Thyroid gland (tissue), 4 donors: ENCODE data around the gene IL20RB. TPM values are rescaled to one million over a fixed set of nuclear protein-coding genes. Genes with fewer than 3 reads are reported as not detected.
A peak's percentile ranks its signal among the peaks of the same experiment; 100 is the strongest.
"Not testable (repeated sequence)": the region's sequence is repeated elsewhere in the genome, so short reads cannot be mapped to it uniquely, and the experiment has no call there.

Experiments
- DNase-seq, 2 donors: peaks; one replicate each; pipeline ENCODE4 v3.0.0-alpha.2; 2019
- H3K27ac ChIP-seq, 3 donors: fragments of 200-600 bp; sonication (generic); 1 replicate in 2 of 3; 2 replicates in 1 of 3; pipeline ENCODE4 v1.5.1; 2016 to 2019; ENCODE audit warnings: mild to moderate bottlenecking in 1 of 3, moderate library complexity in 1 of 3
- H3K27me3 ChIP-seq: fragments of 200-600 bp; sonication (generic); one replicate; pipeline ENCODE4 v1.5.1; 2019
- H3K36me3 ChIP-seq, 2 donors: fragments of 200-600 bp; sonication (generic); one replicate each; pipeline ENCODE4 v1.5.1; 2016 to 2019
- H3K4me1 ChIP-seq, 2 donors: fragments of 200-600 bp; sonication (generic); one replicate each; pipeline ENCODE4 v1.5.1; 2017 to 2019
- H3K4me3 ChIP-seq, 3 donors: fragments of 200-600 bp; sonication (generic); replicated peaks in 1 of 3; 1 replicate in 2 of 3; 2 replicates in 1 of 3; pipeline ENCODE4 v1.5.1; 2016; ENCODE audit warnings: mild to moderate bottlenecking in 1 of 3
- H3K9me3 ChIP-seq: fragments of 200-600 bp; sonication (generic); one replicate; pipeline ENCODE4 v1.5.1; 2017
- CTCF ChIP-seq, 6 experiments: fragments of 200-600 bp in 3 of 6; fragments of 450-650 bp in 3 of 6; sonication (generic) in 3 of 6; IDR thresholded peaks; one replicate each; pipeline ENCODE4 v1.5.1; 2016 to 2019; ENCODE audit warnings: antibody characterized with exemption in 6 of 6, mild to moderate bottlenecking in 2 of 6, inconsistent platforms in 1 of 6, moderate library complexity in 1 of 6
- POLR2A ChIP-seq, 2 donors: fragments of 450-650 bp; IDR thresholded peaks; one replicate each; pipeline ENCODE4 v1.6.1; 2017; ENCODE audit warnings: antibody characterized with exemption in 2 of 2, mild to moderate bottlenecking in 2 of 2, moderate library complexity in 1 of 2
- WGBS, 2 donors: methylation state at CpG; one replicate each; pipeline ENCODE4 v1.1.5; 2017; 5-methylcytosine and 5-hydroxymethylcytosine counted together
- intact Hi-C: fragments of 100-400 bp; cut with DNase I; formaldehyde crosslinking; loops from one replicate; pipeline ENCODE4 v1.15.1; 2023
- total RNA-seq, 4 donors: library from RNA; depleted of rRNA; stranded (reverse); fragments of >200 nt; gene quantifications; one replicate each; pipeline ENCODE4 v1.2.3, GENCODE V29; 2016

Gene IL20RB
- total RNA-seq, 4 donors from 2014 or later, result 0.33 to 1.6 (median 1.6) TPM; not detected in 1

- TF ChIP-seq CTCF (IDR thresholded peaks at IDR 0.05), result no peak
- TF ChIP-seq POLR2A (IDR thresholded peaks at IDR 0.05), result no peak
- no peak overlapping the region for H3K27ac ChIP-seq
- intact Hi-C loops, result no loop called here
- H3K9me3 ChIP-seq, result no peaks in the 10 kb centered on the region
- no peaks in the 10 kb centered on the region for H3K36me3 ChIP-seq
- no peak for DNase-seq
- WGBS, 2 donors, result 96 to 98% methylated on average over 4 of the region's 4 CpGs
- no peaks in the 10 kb centered on the region for H3K27me3 ChIP-seq
- H3K4me1 ChIP-seq, result peaks cover 14 to 22% of the 10 kb centered on the region in 2 donors
- H3K4me3 ChIP-seq, result no peak overlapping the region
Measured at GRCh38 chr3:136990826-136991225, 33.0 kb downstream of the IL20RB start.

GRCh38 chr3:136992115-136992514, 34.3 kb downstream of the IL20RB start:
- Histone ChIP-seq H3K36me3 (no peaks in the 10 kb centered on the region), H3K27ac (no peak overlapping the region), H3K9me3 (no peaks in the 10 kb centered on the region), H3K4me3 (no peak overlapping the region), H3K27me3 (no peaks in the 10 kb centered on the region), H3K4me1 (peaks cover 14 to 24% of the 10 kb centered on the region in 2 donors)
- 94 to 98% methylated on average over 2 of the region's 2 CpGs for WGBS, 2 donors
- TF ChIP-seq POLR2A (IDR thresholded peaks at IDR 0.05) (no peak), CTCF (IDR thresholded peaks at IDR 0.05) (no peak)
- DNase-seq, result no peak
- intact Hi-C loops, result no loop called here

GRCh38 chr3:136994772-136995516, 37.2 kb downstream of the IL20RB start:
- Histone ChIP-seq H3K9me3 (no peaks in the 10 kb centered on the region), H3K27ac (peak overlapping the region; percentile 61 to 90 (median 82)), H3K36me3 (no peaks in the 10 kb centered on the region), H3K4me3 (no peak overlapping the region), H3K27me3 (no peaks in the 10 kb centered on the region), H3K4me1 (peaks cover 14 to 24% of the 10 kb centered on the region in 2 donors)
- 38 to 47% methylated on average over 8 of the region's 8 CpGs for WGBS, 2 donors
- peak; percentile 91 for DNase-seq
- intact Hi-C loops, result no loop called here
- TF ChIP-seq CTCF (IDR thresholded peaks at IDR 0.05), result no peak
- no peak for TF ChIP-seq POLR2A (IDR thresholded peaks at IDR 0.05)

GRCh38 chr3:136995652-136996051, 37.9 kb downstream of the IL20RB start:
- H3K9me3 ChIP-seq, result no peaks in the 10 kb centered on the region
- TF ChIP-seq CTCF (IDR thresholded peaks at IDR 0.05), result no peak
- TF ChIP-seq POLR2A (IDR thresholded peaks at IDR 0.05), result no peak
- H3K36me3 ChIP-seq, result no peaks in the 10 kb centered on the region
- peaks cover 14 to 24% of the 10 kb centered on the region in 2 donors for H3K4me1 ChIP-seq
- H3K27ac ChIP-seq, result peak overlapping the region; percentile 61 to 90 (median 82)
- intact Hi-C loops, result no loop called here
- DNase-seq, result no peak
- no peak overlapping the region for H3K4me3 ChIP-seq
- 100% methylated on average over 1 of the region's 1 CpG for WGBS, 2 donors
- H3K27me3 ChIP-seq, result no peaks in the 10 kb centered on the region

- no peak for DNase-seq
- no peaks in the 10 kb centered on the region for H3K9me3 ChIP-seq
- no peaks in the 10 kb centered on the region for H3K27me3 ChIP-seq
- H3K4me1 ChIP-seq, result peaks cover 4 to 10% of the 10 kb centered on the region in 2 donors
- H3K36me3 ChIP-seq, result no peaks in the 10 kb centered on the region
- no peak for TF ChIP-seq POLR2A (IDR thresholded peaks at IDR 0.05)
- no peak for TF ChIP-seq CTCF (IDR thresholded peaks at IDR 0.05)
- no peak overlapping the region for H3K4me3 ChIP-seq
- H3K27ac ChIP-seq, result no peak overlapping the region
- intact Hi-C loops, result no loop called here
Measured at GRCh38 chr3:137000039-137000438, 42.3 kb downstream of the IL20RB start.

GRCh38 chr3:137007376-137007775, 49.6 kb downstream of the IL20RB start:
- intact Hi-C loops, H3K36me3 ChIP-seq, H3K27me3 ChIP-seq, H3K4me1 ChIP-seq, H3K27ac ChIP-seq, H3K4me3 ChIP-seq, H3K9me3 ChIP-seq, DNase-seq: not testable (repeated sequence)
- 94% methylated on average over 6 to 7 of the region's 9 CpGs for WGBS, 2 donors
